ENCODE data around the gene PLEKHN1.
"Not testable (repeated sequence)": the region's sequence is repeated elsewhere in the genome, so short reads cannot be mapped to it uniquely, and the experiment has no call there.

The PLEKHN1 gene

GRCh38 chr1:942864-943533 lies 23.3 kb upstream of the PLEKHN1 start:
- DNase-seq = no peak

- no peak for DNase-seq
These were observed 22.5 kb upstream of the PLEKHN1 start for GRCh38 chr1:943545-944340.

GRCh38 chr1:944341-945325 lies 21.6 kb upstream of the PLEKHN1 start:
- DNase-seq = no peak

- no peak for DNase-seq
These were observed 20.4 kb upstream of the PLEKHN1 start for GRCh38 chr1:945688-946556.

- DNase-seq = not testable (repeated sequence)
These were observed 19.5 kb upstream of the PLEKHN1 start for GRCh38 chr1:946811-947210.

- no peak for DNase-seq
These were observed 18.3 kb upstream of the PLEKHN1 start for GRCh38 chr1:947958-948357.

GRCh38 chr1:950268-950667 lies 16.0 kb upstream of the PLEKHN1 start:
- DNase-seq = no peak

- no peak for DNase-seq
These were observed 15.4 kb upstream of the PLEKHN1 start for GRCh38 chr1:950881-951280.

- no peak for DNase-seq
These were observed 14.9 kb upstream of the PLEKHN1 start for GRCh38 chr1:951364-951763.

- DNase-seq = no peak
These were observed 14.1 kb upstream of the PLEKHN1 start for GRCh38 chr1:952201-952600.

GRCh38 chr1:952603-953002 lies 13.7 kb upstream of the PLEKHN1 start:
- DNase-seq = no peak

GRCh38 chr1:953524-954320 lies 12.6 kb upstream of the PLEKHN1 start:
- no peak for DNase-seq

GRCh38 chr1:954927-955326 lies 11.4 kb upstream of the PLEKHN1 start:
- DNase-seq = no peak

GRCh38 chr1:955474-955873 lies 10.8 kb upstream of the PLEKHN1 start:
- no peak for DNase-seq

GRCh38 chr1:956636-957035 lies 9.6 kb upstream of the PLEKHN1 start:
- no peak for DNase-seq

GRCh38 chr1:958823-959730 lies 7.2 kb upstream of the PLEKHN1 start, which contains the start of gene NOC2L:
Gene NOC2L (minus strand): TSS chr1:959256. CDS start chr1:959240, 16 bp downstream.
- DNase-seq = peak; percentile 88

- no peak for DNase-seq
These were observed 6.4 kb upstream of the PLEKHN1 start for GRCh38 chr1:959731-960362.

- peak; percentile 72 for DNase-seq
These were observed 5.7 kb upstream of the PLEKHN1 start, which contains the start of gene KLHL17 for GRCh38 chr1:960363-961131. Gene KLHL17 (plus strand): TSS chr1:960584. CDS start chr1:960694, 110 bp downstream.

Data from EL (cell line).